ENCODE measurements around the gene SPTB.
A peak's percentile ranks its signal among the peaks of the same experiment; 100 is the strongest.
"Not testable (repeated sequence)": the region's sequence is repeated elsewhere in the genome, so short reads cannot be mapped to it uniquely, and the experiment has no call there.

The SPTB gene

DNA sequence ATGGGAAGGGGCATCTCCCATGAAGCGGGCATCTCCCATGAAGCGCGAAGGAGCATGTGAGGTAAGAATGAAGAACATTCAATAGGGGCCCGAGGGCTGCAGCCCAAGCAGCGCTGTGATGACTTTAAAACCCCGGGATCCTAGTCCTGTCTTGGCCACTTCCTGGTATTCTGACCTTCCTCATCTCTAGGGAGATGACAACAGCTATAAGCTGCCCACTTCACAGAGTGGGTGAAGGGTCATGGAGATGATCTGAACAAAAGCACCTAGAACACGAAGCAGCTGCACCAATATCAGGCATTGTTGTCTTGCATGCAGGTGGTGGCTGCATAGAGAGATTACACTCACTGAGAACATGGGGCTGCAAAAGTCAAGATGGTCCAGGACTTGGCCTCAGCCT is 64.5 kb downstream of the SPTB start:
- DNase-seq = no peak

DNA sequence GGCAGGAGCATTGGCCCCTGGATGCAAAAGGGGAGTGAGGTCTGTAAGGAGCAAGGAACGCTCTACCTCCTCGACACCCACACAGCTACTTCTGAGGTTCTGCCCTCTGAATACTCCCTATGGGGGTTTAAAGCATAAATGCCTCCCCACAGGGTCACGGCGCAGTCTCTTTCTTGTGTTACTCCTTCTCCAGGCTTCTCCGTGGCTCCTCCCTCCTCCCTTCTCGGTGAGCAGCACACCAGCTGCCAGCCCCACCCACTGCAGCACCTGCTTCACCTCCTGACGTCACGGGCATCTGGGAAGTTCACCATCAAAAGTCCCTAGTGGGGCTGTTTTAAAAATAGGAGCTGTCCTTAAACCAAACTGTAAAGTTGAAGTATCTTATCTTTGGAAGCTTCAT is 67.3 kb downstream of the SPTB start:
- DNase-seq = peak; percentile 37 to 50

DNA sequence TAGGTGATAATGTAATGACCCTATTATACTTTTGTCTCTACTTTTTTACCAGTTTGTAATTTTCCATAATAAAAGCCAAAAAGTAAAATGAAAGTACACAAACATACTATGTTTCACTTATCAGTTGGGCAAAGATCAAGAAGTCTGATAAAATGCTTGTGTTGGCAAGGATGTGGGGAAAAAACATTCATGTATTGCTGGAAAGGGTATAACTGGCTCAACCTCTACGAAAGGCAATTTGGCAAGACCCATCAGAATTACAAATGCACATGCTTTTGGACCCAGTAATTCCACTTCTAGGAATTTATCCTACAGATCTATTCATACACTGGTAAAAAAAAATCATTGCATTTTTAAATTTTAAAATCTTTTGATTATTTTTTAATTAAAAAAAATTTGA is 68.0 kb downstream of the SPTB start:
- DNase-seq = no peak

DNA sequence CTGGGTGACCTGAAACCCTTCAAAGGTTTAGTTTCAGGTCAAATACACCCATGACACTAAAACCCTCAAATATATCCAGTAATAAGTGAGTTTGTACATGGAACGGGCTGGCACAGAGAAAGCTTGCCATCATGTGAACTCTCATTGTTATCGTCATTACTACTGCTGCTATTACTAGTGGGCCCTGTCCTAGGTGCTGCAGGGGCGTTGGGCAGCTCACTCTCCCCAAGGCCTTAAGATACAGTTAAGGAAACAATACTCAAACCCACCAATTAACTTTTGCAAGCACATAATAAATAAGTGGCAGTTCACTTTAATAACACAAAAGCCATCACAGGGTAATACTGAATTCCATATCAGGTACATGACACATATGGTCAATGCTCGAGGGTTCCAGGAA is 71.3 kb downstream of the SPTB start:
- no peak for DNase-seq

DNA sequence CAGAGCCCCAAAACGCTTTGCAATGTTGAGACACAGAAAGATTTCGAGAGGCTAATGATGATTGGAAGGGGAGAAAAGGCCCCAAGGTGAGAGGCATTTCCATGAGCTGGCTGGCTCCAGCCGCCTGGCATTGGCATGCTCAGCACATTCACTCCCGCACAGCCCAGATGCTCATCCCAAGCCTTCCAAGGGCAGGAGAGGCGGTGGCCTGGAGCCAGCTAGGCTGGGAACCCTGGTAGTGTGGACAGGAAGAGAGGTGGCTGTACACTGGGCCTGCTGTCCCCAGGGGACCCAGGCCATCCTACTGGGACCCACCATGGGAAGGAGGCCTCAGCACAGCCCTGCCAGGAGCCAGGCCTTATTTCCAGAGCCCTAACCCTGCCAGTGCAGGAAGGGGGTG is 72.2 kb downstream of the SPTB start:
- no peak for DNase-seq

DNA sequence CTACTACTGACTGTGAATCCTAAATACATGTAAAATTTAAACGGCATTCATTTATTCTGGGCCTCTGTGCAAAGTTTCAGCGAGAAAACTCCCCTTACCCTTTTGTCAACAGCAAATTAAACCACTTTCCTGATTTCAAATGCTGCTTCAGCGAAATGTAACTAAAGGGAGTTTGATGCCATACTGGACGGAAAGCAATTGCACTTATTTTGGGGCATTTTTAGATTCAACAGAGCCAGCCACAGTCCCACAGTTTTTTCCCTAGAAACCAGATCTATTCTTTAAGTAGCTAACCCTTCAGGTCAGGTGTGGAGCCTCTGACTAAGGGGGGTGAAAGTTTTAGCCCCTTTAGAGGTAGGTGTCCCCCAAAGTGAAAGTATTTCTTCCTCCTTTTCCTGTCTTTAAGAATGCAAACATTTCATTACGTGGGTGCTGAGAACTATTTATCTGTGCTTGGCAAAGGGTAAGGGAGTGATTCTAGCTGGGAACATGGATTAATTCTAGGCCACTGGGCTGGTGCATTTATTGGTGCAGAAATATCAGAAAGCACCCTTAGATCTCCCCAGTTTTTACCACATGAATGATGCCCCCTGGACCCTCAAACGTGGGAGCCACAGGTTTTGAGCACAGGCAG is 72.7 kb downstream of the SPTB start:
- DNase-seq = no peak

DNA sequence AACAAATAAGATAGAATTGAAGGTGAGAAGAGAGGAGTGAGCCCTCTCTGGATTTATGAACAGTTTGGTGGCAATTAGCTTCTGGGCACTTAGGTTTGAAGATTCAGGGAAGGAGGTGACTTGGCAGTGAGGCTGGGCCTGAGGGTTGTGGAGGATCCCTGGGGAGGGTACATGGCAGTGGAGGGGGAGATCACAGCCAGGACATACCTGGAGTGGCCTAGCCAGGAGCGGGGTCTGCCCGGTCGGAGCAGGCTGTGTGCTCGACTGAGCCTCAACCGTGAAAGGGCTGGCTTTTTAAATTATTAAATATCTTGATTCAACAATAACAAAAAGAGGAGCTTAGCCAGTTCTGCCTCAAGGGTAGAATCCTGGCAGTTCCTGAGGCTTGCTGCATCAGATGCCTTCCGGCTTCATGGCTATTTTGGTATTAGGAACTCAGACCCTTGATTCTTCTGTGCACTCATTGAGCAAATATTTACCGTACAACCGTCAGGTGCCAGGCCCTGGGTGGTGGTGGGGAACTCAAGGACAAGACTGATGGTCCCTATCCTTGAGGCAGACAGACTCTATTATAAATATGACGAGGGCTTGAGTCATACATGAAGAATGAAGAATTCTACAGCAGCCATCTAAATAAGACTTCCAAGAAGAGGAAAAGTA is 73.4 kb downstream of the SPTB start:
- DNase-seq = no peak

DNA sequence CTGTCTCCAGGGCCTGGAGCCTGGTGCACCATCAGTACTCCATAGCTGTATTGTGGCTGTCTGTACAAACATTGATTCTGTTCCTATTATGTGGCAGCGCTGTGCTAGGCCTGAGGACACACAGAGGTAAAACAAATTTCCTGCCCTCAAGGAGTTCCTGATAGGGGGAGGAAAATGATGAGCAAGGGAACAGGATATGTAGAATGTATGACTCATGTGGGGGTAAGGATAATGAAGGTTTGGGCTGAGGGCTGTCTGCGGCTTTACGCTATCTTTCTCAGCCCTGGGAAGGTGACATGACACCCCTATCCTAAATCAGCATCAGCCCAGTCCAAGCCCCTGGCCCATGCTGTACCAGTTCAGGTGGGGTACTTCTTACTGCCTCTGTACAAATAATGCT is 74.1 kb downstream of the SPTB start:
- DNase-seq = not testable (repeated sequence)

DNA sequence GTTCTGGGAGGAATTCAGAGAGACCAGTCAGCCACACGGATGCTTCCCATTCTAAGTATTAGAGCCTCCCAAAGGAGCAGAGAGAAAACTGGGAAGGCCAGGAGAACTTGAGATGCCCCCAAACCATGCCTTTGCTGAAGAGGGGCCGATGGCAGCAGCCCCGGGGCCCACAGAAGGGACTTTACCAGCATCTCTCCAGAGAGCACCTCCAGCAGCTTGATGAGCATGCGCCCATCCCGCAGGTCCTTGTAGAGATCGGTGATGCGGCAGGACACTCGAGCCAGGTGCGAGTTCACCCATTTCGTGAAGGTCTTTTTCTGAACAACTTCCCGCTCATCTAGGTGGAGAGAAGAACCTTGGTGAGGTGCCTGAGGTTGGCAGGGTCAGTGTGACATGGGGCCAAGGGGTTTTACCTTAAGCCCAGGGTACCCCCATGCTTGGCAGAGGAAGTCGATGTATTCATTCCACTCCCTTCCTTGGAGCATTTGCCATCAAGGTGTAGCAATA is 74.9 kb downstream of the SPTB start:
- DNase-seq = no peak

DNA sequence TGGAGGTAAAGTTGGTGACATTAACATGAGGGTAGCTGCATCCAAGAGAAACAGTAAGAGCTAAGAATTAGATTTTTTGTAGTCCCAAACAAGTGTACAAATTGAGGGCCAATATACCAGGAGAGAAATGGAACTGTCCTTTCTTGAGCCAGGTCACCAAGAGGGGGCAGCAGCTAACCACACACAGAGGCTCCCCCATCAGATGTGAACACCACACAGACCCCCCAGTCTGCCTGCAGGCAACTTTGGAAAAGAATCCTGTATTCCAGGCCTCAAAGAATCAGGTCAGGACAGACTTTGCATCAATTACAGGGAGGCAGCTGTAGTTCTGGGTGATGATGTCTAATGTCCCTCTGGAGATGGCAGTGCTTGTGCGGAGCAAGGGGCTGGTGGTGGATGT is 77.9 kb downstream of the SPTB start:
- DNase-seq = no peak

DNA sequence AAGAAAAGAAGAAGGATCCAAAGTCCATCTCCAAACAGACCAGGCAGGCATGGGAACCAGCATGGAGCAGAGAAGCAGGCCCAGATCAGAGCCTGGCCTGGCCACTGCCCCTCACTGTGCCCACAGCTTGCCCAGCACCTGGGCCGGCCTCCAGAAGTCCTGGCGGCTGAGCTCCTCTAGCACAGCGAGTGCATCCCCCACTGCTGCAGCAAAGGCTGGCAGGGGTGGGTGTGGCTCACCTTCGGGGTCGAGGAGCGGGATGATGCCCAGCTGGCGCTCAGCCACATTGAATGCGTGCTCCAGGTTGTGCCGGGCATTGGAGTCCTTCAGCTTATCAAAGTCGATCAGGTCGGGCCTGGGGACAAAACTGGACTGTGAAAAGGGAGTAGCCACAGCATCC is 78.7 kb downstream of the SPTB start:
- DNase-seq = no peak

DNA sequence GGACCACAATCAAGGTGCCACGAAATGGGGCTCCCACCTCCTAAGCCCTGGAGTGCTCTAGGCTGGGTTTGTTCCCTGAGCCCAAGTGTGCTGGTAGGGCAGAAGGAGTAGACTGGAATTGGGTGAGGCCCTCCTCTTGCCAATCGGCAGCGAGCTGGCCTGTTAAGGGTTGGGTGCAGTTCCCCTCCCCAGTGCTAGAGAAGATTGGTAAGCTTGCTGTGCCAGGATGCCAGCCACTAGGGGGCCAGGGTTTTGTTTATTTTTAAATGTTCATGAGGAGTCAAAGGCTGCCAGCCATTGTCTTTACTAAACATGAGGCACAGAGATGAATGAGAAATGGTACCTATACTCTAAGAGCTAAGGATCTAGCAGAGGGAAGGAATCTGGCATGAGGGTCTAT is 79.7 kb downstream of the SPTB start:
- no peak for DNase-seq

DNA sequence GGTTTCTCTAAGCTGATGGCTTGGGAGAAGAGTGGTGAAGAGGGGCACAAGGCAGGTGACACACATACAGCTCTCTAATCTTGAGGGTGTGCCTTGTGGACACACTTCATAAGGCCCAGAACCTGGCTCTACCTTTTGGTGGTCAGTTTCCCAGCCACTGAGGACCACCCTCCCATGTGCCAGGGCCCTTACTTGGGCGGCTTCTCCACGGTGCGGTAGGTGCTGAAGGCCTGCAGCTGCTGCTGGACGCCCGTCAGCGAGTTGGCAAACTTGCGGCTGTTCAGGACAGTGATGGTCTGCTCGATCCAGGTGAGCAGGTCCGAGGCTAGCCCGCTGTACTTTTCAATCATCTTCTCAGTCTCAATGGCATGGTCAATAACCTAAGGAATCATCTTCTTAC is 80.2 kb downstream of the SPTB start:
- DNase-seq = no peak

DNA sequence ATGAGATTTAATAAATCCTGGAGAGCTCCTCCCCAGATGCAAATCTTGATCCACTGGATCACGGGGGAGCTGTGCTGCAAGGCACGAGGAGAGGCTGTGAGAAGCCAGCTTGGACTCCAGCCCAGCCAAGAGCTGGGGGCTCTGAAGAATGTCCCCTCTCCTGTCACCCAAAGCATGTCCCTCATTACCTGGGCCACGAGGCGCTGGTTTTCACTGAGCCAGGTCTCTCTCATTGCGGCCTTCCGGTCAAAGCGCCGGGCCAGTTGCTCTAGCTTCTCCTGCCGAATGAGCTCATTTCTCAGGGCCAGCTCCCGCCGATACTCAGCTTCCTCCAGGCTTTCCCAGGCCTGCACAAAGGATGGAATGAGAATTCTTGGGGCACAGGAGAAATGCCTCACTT is 83.3 kb downstream of the SPTB start:
- DNase-seq = no peak

DNA sequence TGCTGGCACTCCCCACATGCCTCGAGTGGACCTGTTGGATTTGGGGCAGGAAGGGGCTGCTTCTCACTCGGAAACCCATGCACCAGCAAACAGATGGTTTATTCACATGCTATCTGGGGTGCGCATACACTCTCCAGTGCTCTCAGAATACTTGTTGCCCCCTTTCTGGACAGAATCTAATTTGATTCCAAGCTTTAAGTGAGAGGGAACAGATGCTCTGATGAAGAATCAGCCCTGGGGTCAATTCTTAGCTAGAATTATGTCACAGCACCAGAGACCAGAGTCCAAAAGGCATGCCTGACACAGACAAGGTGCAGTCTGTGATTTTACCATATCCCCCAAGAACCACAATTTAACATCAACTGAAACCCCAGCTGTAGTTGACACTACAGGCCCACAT is 83.8 kb downstream of the SPTB start:
- no peak for DNase-seq

DNA sequence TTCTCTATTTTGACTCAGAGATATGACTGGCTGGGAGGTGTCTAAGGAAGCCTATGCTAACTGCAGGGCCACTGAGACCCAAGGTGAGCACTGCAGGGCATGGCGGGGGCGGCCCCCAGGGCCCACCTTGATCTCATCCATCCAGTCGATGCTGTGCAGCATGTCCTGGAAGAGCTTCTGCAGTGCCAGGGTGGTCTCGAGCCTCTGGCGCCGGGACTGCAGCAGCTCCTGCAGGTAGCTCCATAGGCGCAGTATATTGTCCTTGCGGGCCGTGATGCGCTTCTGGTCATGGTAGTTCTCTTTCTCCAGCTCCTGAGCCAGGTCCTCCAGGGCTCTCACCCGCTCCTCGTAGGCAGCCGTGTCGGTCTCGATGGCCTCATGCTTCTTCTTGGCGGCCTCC is 84.5 kb downstream of the SPTB start:
- no peak for DNase-seq

DNA sequence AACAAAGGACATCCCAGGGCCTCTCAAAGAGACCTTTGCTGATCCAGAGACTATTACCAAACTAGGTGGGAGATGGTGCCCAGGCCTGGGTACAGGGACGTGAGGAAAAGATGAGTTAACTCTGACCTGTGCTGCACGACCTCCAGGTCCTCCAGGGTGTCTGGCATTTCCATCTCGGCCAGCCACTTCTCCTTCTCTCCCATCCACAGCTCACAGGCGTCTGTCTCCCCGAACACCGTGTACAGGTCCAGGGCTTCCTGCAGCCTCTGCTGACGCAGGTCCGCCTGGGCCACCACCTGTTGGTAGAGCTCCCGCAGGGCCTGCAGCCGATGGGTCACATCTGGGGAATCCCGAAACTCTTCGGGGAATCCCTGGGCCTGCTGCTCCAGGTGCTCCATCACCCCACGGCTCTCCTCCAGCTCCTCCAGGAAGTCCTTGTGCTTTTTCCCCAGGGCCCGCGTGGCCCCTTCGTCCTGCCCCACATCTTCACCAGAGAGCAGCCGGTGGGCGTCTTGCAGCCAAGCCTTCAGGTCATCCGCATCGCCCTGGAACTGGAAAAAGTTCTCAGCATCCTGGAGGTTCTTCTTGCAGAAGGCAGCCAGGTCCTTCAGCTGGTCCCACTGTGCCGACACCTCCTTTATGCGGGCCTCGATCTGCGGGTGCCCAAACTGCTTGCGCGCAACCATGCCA is 86.7 kb downstream of the SPTB start:
- DNase-seq = no peak

DNA sequence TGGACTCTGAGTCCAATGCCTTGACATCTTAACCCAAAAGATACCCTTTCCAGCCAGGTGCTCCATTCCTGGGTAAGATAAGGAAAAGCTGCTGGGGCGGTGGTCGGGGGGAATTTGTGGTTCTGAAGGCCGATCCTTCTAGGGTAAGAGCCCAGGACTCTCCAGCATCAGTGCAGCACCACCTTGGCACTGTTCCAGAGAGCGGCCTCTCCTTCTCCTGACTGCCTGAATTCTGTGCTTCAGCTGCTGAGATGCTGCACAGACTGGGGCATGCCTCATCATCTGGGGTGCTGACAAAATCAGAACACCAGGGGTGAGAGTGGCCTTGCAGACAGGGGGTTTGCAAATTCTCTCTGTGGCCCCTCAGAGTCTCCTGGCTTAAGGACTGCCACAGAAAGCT is 87.5 kb downstream of the SPTB start:
- DNase-seq = no peak

DNA sequence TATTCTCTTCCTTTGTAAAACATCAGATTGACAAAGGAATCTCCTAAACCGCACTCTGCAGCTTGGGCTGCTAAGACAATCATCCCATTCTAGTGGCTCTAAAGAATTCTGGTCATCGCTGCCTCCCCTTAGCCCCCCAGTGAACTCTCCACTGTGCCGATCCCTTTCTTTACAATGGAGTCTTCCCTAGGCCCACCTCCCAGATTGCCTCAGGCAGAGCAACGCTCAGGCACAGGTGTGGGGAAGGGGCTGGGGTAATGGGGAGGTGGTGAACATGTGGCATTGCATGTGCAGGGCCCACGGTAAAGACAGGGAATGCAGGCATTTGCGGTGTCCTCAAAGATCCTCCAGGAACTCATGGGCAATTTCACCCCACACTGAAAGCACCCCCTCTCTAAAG is 89.2 kb downstream of the SPTB start:
- DNase-seq = no peak

DNA sequence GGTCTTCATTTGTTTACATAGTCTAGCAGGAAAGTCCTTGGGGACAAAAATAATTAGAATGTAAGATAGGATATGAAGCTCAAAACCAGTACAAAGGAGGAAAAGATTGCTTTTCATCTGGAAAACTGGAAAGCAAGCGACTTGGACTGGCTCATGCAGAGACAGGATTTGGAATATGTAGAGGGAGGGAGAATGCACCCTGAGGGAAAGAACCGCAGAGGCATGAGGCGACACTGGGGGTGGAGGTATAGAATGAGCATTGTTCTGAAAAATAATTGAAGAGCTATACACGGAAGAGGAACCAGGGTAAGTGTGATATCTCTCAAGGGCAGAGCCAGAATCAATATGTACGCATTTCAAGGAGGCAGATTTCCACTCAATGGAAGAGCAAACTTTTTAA is 90.0 kb downstream of the SPTB start:
- no peak for DNase-seq

DNA sequence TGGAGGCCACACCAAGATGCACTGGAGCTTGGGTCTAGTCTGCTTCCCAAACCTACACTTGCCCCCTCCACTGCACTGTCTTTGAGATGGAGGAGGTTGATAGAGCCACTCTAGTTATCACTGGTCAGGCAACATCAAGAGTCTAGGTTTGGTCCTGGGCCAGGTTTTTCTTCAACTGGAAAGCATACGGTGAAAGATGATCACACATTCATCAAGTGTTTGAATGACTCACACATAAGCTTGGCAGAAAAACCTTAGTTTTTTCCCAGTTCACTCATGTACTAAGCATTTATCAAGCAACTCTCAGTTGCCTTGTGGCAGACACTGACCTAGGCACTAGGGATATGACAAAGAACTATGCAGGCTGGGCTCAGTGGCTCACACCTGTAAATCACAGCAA is 91.0 kb downstream of the SPTB start:
- no peak for DNase-seq

DNA sequence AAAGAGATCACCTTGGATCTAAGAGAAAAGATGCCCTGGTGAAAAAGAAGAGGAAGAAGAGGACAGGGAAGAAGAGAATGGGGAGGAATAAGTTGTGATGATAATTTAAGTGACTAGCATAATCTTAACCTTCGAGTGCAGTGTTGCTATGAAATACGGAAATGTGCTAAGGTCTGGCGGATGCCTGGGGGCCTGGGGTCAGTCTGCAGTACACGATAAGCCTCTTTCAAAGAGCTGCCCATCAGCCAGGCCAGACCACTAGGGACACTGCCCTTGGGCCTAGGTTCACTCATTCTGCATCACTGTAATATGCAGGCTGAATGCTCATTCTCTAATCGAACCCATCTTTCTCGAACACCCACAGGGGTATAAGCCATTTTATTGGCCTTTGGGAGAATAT is 92.1 kb downstream of the SPTB start:
- no peak for DNase-seq

DNA sequence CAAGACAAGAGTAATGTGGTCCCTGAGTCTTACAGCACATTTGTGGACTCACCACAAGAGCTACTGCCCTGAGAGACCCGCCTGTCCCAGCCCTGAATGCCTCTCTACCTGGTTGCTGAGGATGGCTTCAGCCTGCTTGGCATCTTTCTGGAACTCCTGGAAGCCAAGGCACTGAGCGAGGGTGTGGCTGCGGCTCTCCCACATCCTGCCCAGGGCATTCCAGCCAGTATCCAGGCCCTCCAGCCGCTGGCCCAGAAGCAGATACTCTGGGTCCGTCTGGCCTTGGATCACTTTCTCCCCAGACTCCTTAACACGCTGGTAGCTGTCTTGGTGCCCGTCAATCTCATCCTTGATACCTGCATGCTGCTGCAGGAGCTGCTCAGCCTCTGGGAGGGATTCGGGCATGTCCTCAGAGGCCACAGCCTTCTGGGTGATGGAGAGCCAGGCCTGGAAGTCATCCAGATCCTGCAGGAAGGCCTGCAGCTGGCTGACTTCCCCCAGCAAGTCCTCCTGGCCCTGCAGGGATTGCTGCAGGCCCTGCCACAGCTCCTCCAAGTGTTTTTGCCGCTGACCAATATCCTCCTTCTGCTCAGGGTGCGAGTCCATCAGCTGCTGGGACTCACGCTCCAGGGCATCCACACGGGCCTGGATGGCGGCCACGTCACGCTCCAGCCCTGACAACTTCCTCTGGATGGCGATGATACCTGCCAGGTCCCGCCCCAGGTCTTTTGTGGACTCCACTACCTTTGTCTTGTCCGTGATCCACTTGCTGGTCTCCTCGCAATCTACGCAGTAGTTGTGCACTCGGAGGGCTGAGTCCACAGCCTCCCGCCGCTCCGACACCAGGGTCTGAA is 93.2 kb downstream of the SPTB start:
- no peak for DNase-seq

DNA sequence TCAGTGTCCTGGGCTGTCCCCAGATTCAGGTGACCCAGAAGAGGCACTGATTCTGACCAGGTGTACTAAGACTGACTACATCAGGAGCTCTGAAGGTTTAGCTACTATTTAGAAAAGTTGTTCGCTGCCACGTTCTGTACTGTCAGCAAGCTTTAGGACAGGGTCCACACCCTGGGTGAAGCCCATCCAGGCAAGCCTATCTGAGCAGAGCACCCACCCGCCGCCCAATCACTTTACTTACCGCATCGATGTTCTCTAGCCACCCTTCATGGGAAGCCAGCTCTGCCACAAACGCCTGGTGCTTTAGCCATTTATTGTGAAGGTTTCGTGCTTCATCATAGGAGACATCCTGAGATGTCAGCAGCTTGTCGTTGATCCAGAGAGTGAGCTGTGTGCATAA is 95.7 kb downstream of the SPTB start:
- no peak for DNase-seq

All from CD4-positive, alpha-beta T cell treated with Interferon alpha-2 for 1 hour (primary cell).